ENCODE data around the gene FBXW10B.
A peak's percentile ranks its signal among the peaks of the same experiment; 100 is the strongest.
"Not testable (repeated sequence)": the region's sequence is repeated elsewhere in the genome, so short reads cannot be mapped to it uniquely, and the experiment has no call there.

The FBXW10B gene

DNA sequence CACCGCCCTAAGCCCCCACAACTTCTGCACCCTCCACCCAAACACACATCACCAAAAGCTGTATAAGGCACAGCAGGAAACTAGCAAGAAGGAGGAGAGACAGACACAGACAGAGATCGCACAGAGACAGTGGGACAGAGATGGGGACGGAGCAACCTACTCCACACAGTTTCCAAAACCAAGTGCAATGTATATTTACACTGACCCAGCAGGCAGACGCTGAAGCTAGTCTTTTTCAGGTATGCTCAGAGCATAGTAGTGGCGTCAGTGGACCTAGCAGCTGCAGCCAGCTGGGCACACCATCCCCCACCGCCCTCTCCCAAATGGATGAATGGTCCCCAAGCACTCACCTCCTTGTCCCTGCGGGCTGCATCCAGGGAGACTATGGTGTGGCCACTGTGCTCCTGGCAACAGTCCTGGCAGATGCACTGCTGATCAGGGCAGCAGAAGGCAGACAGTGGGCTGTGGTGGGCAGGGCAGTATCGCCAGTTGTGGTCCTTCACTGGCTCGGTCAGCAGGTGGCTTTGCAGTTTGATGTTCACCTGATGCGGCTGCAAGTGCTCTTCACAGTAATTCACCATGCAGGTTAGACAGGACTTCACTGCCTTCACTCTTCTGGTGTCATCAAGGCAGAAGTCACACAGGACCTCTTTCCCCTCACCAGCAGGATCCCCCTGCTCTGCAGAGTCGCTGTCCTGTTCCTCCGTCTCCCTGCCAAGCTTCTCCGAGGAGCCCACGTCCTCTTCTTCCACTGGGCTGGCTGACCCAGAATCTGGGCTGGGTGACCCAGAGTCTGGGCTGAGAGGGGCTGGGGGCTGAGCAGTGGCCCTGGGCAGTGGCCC is 31.5 kb upstream of the FBXW10B start:
- TF ChIP-seq, protein P1, sequence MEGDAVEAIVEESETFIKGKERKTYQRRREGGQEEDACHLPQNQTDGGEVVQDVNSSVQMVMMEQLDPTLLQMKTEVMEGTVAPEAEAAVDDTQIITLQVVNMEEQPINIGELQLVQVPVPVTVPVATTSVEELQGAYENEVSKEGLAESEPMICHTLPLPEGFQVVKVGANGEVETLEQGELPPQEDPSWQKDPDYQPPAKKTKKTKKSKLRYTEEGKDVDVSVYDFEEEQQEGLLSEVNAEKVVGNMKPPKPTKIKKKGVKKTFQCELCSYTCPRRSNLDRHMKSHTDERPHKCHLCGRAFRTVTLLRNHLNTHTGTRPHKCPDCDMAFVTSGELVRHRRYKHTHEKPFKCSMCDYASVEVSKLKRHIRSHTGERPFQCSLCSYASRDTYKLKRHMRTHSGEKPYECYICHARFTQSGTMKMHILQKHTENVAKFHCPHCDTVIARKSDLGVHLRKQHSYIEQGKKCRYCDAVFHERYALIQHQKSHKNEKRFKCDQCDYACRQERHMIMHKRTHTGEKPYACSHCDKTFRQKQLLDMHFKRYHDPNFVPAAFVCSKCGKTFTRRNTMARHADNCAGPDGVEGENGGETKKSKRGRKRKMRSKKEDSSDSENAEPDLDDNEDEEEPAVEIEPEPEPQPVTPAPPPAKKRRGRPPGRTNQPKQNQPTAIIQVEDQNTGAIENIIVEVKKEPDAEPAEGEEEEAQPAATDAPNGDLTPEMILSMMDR (IDR thresholded peaks at IDR 0.05; ENCODE audit: control insufficient read depth, extremely low read depth, insufficient read depth), result peak; percentile 6; the same call in 1 of the 2 replicates
- H3K4me3 ChIP-seq (ENCODE audit: low read depth, low read length), result peak overlapping the region; percentile 51
- no peak for DNase-seq (ENCODE audit: low read depth)

DNA sequence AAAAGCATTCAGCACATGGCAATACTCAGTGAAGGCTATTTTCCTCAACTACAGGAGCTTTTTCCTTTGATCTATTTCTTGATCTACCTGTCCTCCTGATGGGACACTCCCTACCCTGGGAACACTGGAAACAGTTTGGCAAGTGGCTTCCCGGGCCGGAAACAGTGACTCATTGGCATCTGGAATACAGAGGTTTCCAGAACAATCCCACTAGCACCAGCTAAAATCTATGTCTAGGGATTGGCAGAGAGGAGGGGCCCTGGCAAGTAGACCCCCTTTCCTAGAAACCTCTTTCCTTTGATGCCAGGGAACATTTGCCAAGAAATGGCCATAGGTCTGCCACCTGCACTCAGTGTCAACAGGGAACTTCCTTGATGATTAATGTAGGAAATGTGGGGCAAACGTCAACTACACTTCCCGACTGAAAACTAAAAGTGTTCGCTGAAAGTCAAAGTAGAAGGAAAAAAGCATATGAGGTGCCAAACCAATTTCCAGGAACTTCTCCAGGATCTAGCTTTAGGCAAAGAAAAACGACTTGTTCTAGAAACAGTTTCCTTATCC is 30.4 kb upstream of the FBXW10B start:
- H3K4me3 ChIP-seq (ENCODE audit: low read depth, low read length), result peak overlapping the region; percentile 51
- DNase-seq (ENCODE audit: low read depth), result peak; percentile 28

DNA sequence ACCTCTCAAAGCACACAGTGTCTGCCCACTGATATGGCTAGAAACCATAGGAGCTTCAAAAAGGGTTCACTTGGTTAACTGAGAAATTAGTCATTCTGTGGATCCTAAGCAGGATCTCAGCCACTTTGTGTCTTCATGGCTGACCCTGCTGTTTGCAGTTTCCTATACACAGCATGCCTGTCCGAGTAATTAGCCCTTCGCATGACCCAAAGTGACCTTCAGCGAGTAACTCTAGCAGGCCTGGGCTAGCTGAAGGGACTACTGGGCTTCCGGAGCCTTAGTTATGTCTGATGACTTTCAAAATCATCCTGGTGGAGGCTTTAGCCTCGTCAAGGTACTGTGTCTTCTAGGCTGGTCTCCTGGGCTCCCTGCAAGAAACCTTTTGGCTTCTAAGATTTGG is 28.9 kb upstream of the FBXW10B start:
- DNase-seq (ENCODE audit: low read depth), result no peak
- H3K4me3 ChIP-seq (ENCODE audit: low read depth, low read length), result no peak overlapping the region
- TF ChIP-seq, protein P1 (IDR thresholded peaks at IDR 0.05; ENCODE audit: control insufficient read depth, extremely low read depth, insufficient read depth), result no peak

More for the DNA sequence above, 30.4 kb upstream of the FBXW10B start:
- TF ChIP-seq, protein P1 (IDR thresholded peaks at IDR 0.05; ENCODE audit: control insufficient read depth, extremely low read depth, insufficient read depth), result no peak

DNA sequence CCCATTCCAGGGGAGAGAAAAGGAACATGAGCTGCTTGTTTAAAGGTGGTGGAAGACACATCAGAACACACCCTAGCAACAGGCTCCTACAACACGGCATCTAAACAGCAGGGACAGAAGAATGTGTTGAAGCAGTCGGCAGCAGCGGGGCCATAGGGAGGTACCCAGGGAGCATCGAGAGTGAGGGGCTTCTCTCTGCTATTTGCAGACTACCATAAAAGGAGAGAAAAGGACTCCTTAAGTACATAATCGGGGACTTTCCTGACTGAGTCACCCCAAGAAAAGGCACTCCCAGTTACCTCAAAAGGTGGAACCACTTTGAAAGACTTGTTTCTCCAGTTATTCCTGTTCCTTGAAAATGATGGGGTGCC is 26.4 kb upstream of the FBXW10B start:
- not testable (repeated sequence) for H3K4me3 ChIP-seq (ENCODE audit: low read depth, low read length); DNase-seq (ENCODE audit: low read depth)

DNA sequence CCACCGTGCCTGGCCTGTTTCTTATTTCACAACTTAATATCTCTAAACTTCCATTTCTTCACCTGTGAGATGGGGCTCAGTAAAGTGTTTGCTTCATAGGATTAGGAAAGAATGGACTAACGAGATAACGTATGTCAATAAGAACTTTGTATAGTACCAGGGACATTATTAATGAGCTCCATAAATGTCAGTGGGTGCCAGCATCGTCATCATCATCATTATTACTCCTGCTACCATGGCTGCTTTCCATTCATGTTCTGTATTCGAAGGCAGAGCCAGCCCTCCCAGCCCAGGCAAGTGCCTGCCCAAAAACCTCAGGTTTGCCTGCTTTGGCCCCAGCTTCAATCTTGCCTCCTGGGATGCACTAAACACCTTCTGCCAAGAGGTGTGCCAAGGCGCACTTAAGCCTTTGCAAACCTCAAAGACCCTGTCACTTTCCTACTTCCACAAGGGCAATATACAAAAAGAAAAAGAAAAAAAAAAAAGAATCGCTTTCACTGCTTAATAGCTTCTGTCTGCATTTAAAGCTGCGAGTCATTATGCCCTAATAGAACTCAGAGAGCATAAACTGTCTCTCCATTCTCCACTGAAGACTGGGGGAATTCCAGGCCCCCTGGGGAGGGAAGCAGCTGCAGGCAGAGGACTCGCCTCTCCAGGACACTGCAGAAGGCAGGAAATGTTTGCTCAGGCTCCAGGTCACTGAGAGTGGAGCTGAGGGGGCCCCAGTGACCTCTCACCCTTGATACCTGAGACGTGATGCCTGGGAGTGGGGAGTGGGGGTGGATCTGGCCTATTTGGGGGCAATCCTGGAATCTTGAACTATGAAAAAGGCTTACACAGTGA is 25.8 kb upstream of the FBXW10B start:
- not testable (repeated sequence) for DNase-seq (ENCODE audit: low read depth)

DNA sequence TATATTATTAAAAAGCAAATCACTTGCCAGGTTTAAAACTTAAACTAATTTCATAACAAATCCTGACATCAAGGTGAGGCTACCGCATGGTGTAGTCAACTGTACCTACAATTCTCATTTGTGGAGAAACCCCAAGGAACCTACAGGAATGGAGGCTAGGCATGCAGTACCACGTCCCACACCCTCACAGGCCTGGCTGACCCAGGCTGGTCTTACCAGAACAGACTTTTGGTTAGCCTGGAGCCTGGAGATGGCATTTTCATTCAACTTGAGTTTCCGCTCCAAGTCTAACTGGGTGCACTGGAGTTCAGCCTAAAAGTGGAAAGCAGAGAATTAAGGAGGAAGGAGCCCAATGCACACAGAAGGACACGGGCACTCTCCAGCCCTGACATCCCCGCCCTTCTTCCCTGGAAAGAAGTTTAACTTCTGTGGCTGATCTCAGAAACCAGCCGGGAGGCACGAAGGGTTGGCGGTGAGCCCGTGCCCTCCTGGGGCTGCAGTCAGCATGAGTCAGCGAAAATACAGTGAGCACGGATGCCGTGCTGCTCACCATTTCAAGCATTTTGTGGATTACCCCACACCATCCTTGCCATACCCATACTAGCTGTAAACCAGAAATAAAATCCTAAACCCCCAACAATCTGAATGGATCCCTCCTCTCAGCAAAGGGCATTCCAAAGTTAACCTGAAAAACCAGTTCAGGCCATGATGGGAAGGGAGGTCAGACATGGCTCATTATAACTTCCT is 23.2 kb upstream of the FBXW10B start:
- not testable (repeated sequence) for H3K4me3 ChIP-seq (ENCODE audit: low read depth, low read length); DNase-seq (ENCODE audit: low read depth)

More for the DNA sequence above, 25.8 kb upstream of the FBXW10B start:
- not testable (repeated sequence) for H3K4me3 ChIP-seq (ENCODE audit: low read depth, low read length)

DNA sequence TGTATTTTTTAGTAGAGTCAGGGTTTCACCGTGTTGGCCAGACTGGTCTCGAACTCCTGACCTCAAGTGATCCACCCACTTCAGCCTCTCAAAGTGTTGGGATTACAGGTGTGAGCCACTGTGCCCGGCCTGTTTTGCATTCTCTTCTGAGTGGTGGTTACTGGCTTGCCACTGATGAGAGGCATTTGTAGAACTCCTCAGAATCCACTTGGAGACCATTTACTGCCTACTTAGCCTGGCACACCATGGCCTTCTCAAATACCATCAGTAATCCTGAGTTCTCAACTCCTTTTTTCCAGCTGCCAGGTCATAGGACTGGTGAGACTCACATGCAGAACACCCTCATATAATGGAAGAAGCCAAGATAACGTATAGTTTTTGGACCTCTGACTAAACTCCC is 22.5 kb upstream of the FBXW10B start:
- DNase-seq (ENCODE audit: low read depth), result not testable (repeated sequence)

DNA sequence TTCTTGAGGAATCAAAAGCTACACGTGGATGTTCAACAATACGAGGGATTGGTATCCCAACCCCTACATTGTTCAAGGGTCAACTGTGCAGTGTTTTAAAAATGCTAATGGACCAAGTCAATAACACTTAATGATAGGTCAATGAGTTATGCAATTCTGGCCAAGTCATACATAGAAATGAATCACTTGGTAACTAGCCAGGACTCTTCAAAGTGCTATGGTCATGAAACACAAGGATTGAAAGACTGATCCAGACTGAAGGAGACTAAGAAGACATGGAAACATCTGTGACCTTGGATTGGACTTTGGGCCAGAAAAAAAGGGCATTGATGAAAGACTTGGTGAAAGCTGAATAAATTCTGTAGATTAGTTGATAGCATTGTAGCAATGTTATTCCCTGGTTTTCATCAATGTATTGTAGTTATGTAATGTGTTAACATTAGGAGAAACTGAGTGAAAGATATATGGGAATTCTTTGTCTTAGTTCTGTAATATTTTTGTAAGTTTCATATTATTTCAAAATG is 11.5 kb upstream of the FBXW10B start:
- not testable (repeated sequence) for DNase-seq (ENCODE audit: low read depth); H3K4me3 ChIP-seq (ENCODE audit: low read depth, low read length)

More for the DNA sequence above, 22.5 kb upstream of the FBXW10B start:
- not testable (repeated sequence) for H3K4me3 ChIP-seq (ENCODE audit: low read depth, low read length)

DNA sequence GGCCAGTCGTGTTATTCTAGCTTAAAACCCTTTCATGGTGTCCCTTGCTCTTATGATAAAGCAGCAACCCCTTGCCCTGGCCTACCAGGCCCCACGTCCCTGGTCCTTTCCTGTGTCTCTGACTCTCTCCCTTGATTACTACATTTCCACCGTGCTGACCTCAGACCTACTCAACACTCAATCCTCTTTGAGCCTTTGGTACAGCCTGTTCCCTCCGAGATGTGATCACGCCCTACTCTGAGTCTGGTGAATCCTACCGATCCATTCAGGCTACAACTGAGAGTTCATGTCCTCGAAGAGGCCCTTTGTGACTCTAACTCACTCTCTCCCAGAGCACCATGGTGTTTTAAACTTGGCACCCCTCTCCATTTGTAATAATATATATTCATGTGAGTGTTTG is 10.5 kb upstream of the FBXW10B start:
- DNase-seq (ENCODE audit: low read depth); H3K4me3 ChIP-seq (ENCODE audit: low read depth, low read length): not testable (repeated sequence)

DNA sequence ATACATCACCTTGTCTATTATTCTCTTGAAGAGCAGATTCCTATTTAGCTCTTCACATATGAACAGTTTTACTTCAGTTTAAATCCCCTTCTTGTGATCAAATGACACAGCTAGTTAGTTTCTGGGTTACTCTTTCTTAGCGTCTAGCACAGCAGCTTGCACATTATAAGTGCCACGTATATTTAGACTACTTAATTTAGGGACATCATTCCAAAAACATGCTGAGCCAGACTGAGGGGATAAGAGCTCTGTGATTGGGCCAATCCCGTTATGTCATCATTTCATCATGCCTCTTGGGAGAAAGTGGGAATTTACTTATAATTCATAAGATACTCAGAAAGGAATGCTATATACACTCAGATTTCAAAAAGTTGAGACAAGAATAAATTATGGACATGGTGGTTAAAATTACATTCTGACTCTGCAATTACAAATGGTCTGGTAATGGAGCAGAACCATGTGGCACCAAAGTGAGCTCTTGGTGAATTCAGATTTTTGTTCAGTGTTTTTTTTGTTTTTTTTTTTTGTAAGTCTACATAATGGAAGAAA is 4.2 kb upstream of the FBXW10B start:
- not testable (repeated sequence) for H3K4me3 ChIP-seq (ENCODE audit: low read depth, low read length); DNase-seq (ENCODE audit: low read depth)

DNA sequence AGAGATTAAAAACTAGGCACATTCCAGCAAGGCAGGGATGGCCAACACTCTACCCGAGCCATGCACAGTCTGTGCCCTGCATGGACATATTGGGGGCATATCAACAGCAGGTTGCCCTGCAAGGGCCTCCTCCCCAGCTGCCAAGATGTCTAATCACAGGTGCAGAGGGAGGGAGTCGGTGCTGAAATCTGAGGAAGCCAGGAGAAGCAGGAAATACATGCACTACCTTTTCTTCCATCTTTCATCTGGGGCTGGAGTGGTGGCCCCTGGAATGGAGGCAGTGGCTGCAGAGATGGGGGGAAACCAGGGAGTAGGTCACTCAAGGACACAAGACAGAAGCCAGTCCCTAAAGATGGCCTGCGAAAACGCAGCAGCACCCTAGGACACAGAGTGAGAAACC is 3.8 kb upstream of the FBXW10B start:
- not testable (repeated sequence) for DNase-seq (ENCODE audit: low read depth); H3K4me3 ChIP-seq (ENCODE audit: low read depth, low read length)

DNA sequence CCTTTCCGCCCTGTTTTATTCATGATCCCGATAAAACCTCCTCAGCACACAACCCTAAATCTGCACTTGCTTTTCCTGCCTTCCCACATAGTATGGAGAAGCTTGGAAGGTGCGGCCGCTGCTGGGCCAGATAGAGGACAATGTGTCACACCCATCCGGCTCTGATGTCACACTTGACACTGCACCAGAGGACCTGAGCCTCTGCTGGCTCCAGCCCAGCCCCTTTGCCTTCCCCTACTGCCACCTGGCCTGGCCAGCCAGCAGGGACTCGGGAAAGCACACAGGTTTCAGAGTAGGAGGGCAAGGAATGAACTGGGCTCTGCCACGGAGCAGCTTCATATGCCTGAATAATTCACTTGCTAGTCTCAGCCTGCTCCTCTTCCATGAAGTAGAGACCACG is 2.6 kb upstream of the FBXW10B start:
- not testable (repeated sequence) for H3K4me3 ChIP-seq (ENCODE audit: low read depth, low read length); DNase-seq (ENCODE audit: low read depth)

DNA sequence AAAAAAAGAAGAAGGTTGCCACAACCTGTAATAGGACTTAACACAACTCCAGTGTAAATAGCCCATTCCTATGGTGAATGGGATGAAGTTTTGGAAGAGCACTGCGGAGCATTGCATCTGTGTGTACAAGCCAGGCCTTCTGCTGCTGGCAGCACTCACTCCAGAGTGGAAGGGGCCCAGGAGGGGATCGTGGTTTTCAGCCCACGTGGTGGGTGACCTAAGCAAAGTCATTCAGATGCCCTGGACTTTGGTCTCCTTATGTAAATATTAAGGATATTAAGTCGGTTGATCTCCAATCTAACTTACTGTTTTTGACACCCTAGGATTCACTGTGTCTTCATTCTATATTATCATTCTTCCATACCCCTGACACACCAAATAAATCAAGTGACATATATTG is 2.7 kb downstream of the FBXW10B start:
- not testable (repeated sequence) for H3K4me3 ChIP-seq (ENCODE audit: low read depth, low read length); DNase-seq (ENCODE audit: low read depth)

DNA sequence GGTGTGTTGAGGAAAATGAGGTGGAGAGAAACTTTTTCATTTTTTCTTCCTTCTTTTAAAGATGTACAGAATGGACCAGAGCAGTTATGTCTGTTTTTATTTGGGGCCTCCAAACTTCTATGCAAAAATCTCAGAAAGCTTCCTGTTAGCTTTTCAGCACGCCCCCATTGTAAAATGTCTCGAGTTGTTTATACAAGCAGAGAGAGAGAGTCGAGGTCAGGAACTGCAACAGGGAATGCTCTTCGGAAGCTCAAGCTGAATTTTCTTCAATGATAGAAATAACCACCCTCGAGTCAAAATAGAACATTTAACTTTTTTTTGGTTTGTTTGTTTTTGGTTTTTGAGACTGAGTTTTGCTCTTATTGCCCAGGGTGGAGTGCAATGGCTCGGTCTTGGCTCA is 3.7 kb downstream of the FBXW10B start:
- DNase-seq (ENCODE audit: low read depth); H3K4me3 ChIP-seq (ENCODE audit: low read depth, low read length): not testable (repeated sequence)
